ENCODE data around the gene PPM1H.

GRCh38 chr12:62767496-62767895 lies 167.5 kb downstream of the PPM1H start:
- no peak for TF ChIP-seq CTCF (IDR thresholded peaks at IDR 0.05)
- TF ChIP-seq POLR2A (IDR thresholded peaks at IDR 0.05), result no peak

Measured in heart left ventricle (tissue), 13 donors.